HEK293 (cell line): ENCODE results near the gene TPRG1.

Experiments used
- CTCF ChIP-seq: fragments of 450-650 bp; formaldehyde crosslinking; IDR thresholded peaks from 2 replicates; pipeline ENCODE4 v1.5.1; 2016; ENCODE audit warnings: missing biosample characterization, missing genetic modification characterization
- WT1 ChIP-seq: fragments of 450-650 bp; formaldehyde crosslinking; IDR thresholded peaks from 2 replicates; pipeline ENCODE4 v1.5.1; 2016; ENCODE audit warnings: missing biosample characterization, missing genetic modification characterization
- ZFP41 ChIP-seq: fragments of 450-650 bp; formaldehyde crosslinking; IDR thresholded peaks from 2 replicates; pipeline ENCODE4 v1.5.1; 2016; ENCODE audit warnings: missing biosample characterization, missing genetic modification characterization, borderline replicate concordance
- ZNF146 ChIP-seq: fragments of 450-650 bp; formaldehyde crosslinking; IDR thresholded peaks from 2 replicates; pipeline ENCODE4 v1.5.1; 2016; ENCODE audit warnings: missing biosample characterization, missing genetic modification characterization
- ZNF174 ChIP-seq: fragments of 450-650 bp; formaldehyde crosslinking; IDR thresholded peaks from 2 replicates; pipeline ENCODE4 v1.5.0; 2017; ENCODE audit warnings: missing biosample characterization, mild to moderate bottlenecking, missing genetic modification characterization
- ZNF214 ChIP-seq: fragments of 450-650 bp; formaldehyde crosslinking; IDR thresholded peaks from 2 replicates; pipeline ENCODE4 v1.5.1; 2017; ENCODE audit warnings: missing biosample characterization, mild to moderate bottlenecking, missing genetic modification characterization, borderline replicate concordance
- ZNF292 ChIP-seq: fragments of 450-650 bp; formaldehyde crosslinking; IDR thresholded peaks from 2 replicates; pipeline ENCODE4 v1.5.1; 2016; ENCODE audit warnings: low read depth, missing biosample characterization, missing genetic modification characterization, borderline replicate concordance
- ZNF658 ChIP-seq: fragments of 450-650 bp; formaldehyde crosslinking; IDR thresholded peaks from 2 replicates; pipeline ENCODE4; 2016; ENCODE audit warnings: missing biosample characterization, missing genetic modification characterization
- ZNF76 ChIP-seq: fragments of 450-650 bp; formaldehyde crosslinking; IDR thresholded peaks from 2 replicates; pipeline ENCODE4; 2016; ENCODE audit warnings: low read depth, missing biosample characterization, missing genetic modification characterization, borderline replicate concordance

DNA sequence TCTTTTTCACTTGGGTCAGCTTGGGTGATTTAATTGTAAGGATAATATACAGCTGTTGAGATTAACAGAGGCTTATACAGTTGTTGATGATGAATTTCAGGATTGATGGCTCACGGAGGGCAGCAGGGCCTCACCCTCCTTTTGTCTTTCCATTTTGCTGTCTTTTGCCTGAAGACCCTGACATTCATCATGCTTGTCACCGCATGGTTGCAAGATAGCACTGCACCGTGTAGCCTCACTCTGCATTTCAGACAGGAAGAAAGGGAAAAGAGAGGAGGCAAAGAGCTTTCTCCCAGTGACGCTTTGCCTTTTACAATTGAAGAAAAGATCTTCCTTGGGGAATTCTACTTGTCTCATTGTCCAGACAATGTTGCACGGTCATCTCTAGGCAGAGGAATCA, 115.1 kb downstream of the TPRG1 start:
- no peak for TF ChIP-seq ZNF292
- no peak for TF ChIP-seq ZFP41 (tag by site-specific recombination)
- no peak for TF ChIP-seq ZNF658 (tag by site-specific recombination)
- TF ChIP-seq WT1 (tag by site-specific recombination) = no peak
- TF ChIP-seq ZNF214 = no peak
- TF ChIP-seq ZNF76 (tag by site-specific recombination) = no peak
- no peak for TF ChIP-seq CTCF (tag by site-specific recombination)
- no peak for TF ChIP-seq ZNF174 (tag by site-specific recombination)
- no peak for TF ChIP-seq ZNF146 (tag by site-specific recombination)
